K562 treated with DMSO at 1 percent for 12 hours (cell line): Measurements from ENCODE around the gene C22orf23. TPM values are rescaled to one million over a fixed set of nuclear protein-coding genes. Genes with fewer than 3 reads are reported as not detected.

Experiments used
- total RNA-seq: library from RNA; unstranded; fragments of 300-600 nt; gene quantifications from 2 replicates; pipeline ENCODE4 v1.2.3, GENCODE V29; 2022; ENCODE audit not compliant: insufficient read depth

Gene C22orf23
- total RNA-seq: not detected in 2 replicates

DNA sequence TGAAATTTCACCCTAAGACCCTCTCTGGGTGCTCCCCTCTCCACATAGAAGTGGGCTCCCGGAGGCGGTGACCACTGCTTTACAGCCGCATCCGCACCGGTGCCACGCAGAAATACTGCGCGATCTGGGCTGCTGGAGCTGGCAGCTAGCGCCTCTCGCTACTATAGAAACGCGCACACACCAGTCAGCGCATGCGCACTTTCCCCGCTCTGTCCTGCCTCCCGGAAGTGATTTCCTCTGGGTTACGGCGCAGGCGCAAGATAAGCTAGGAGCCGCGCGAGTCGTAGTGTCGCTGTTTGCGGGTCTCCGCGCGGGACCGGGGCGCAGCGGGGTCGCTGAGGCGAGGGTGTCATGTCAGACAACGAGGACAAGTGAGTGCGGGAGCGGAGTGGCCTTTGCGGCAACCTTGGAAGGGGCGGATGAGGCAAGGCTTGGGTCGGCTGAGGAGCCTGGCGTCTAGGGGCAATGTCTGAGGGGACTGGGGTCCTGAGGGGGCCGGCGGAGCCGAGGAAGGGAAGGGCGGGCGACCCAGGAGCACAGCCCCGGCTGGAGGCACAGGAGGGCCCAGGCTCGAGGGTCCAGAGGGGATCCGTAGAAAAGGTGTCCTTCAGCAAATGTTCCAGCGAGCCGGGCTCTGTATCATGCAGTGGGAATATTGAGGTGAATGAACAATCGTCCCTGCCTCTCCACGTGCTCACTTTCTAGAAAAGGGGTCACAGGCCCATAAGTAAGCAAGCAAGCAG is at the start of gene C22orf23, which contains the start of gene POLR2F:
TSS of gene C22orf23 (minus strand) at position 165 of the 743 bp plus-strand sequence. CDS start 452 bp downstream, outside the sequence.
TSS of gene POLR2F (plus strand) at position 263 of the 743 bp plus-strand sequence. CDS start at position 352, 89 bp downstream.

DNA sequence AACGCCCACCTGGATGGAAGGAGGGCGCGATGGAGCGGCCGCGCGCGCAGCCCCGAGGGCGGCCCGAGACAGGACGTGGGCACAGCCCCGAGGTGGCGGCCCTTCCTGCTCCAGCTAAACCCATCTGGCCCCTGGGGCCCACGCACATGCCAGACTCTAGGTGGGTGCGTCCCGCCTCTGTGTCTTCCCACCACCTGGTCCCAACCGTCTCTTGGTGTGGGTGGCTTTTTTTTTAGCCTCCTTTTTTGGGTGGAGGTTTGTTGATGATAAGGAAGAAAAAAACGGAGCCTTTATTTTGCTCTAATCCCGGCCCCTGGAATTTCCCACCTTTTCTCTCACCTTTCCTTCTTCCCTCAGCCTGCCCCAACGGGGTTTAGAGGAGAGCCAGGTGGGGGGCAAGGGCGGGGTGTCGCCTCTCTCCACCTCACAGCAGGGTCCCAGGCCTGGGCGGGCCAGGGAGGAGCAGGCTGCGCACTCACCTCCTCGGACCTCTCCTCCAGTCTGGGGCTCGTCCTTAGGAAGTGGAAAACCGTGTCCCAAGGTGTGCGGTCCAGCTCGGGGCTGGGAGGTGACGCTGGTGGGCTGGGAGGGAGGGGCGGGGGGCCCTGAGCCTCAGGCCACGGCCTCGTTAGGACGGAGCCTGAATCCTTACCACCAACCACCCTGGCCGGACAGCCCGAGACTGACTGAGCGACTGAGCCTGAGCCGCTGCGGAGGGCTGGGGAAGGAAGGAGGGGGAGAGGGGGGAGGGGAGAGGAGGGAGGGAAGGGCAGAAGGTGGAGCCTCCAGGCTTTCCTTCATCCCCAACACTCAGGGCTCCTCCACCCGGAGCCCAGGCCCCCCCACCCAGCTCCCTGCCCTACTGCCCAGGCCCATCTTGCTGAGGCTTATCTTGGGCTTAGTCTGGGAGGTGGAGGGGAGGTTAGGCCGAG is 30.7 kb upstream of the C22orf23 start, which contains the start of gene SOX10:
TSS of gene SOX10 (minus strand) at position 696 of the 932 bp plus-strand sequence. CDS start 771 bp downstream, outside the sequence.

GRCh38 chr22:37905534-37906363 is 47.7 kb downstream of the C22orf23 start, which contains the start of gene MICALL1:
Gene MICALL1, plus strand, starts transcription at chr22:37906297. Its CDS starts 126 bp downstream, at chr22:37906423.

Other genes starting within 250 kb of the C22orf23 start
- gene GCAT, start 145.7 kb downstream of the C22orf23 start, total RNA-seq: 74.6 and 76.7 TPM in 2 replicates
- gene GALR3, start 130.2 kb downstream of the C22orf23 start, total RNA-seq: 2.0 TPM in 1 of 2 replicates, not detected in the other
- gene ANKRD54, start 109.3 kb downstream of the C22orf23 start, total RNA-seq: 39.9 and 55.0 TPM in 2 replicates
- gene EIF3L, start 104.2 kb downstream of the C22orf23 start, total RNA-seq: 483 and 743 TPM in 2 replicates
- 16.2 and 26.9 TPM in 2 replicates for gene MICALL1, start 47.3 kb downstream of the C22orf23 start, total RNA-seq
- gene POLR2F, start 98 bp upstream of the C22orf23 start, total RNA-seq: 63.4 and 98.9 TPM in 2 replicates
- not detected in 2 replicates for gene SOX10, start 31.0 kb upstream of the C22orf23 start, total RNA-seq
- 9.9 and 14.3 TPM in 2 replicates for gene PICK1, start 103.8 kb upstream of the C22orf23 start, total RNA-seq
- not detected in 2 replicates for gene SLC16A8, start 130.6 kb upstream of the C22orf23 start, total RNA-seq
- gene BAIAP2L2, start 157.1 kb upstream of the C22orf23 start, total RNA-seq: not detected in 2 replicates
- 1.5 and 17.6 TPM in 2 replicates for gene PLA2G6, start 228.2 kb upstream of the C22orf23 start, total RNA-seq
- gene MAFF, start 248.4 kb upstream of the C22orf23 start, total RNA-seq: 8.2 and 10.7 TPM in 2 replicates